DND-41 (cell line): Measurements from ENCODE around the gene OSR1.

Experiments
- EZH2 ChIP-seq: IDR thresholded peaks from 3 replicates; pipeline ENCODE4 v1.6.1; 2012; ENCODE audit warnings: borderline replicate concordance, low read depth, mild to moderate bottlenecking, moderate library complexity, low read length, inconsistent platforms; ENCODE audit not compliant: severe bottlenecking
- TF ChIP-seq, protein P1 (sequence below): IDR thresholded peaks from 2 replicates; pipeline ENCODE4 v1.5.1; 2012; ENCODE audit warnings: borderline replicate concordance, low read length, moderate library complexity, mild to moderate bottlenecking; ENCODE audit not compliant: poor library complexity, severe bottlenecking; ENCODE audit errors: extremely low read depth

GRCh38 chr2:19403785-19404184 is 45.4 kb upstream of the OSR1 start:
- TF ChIP-seq, protein P1, sequence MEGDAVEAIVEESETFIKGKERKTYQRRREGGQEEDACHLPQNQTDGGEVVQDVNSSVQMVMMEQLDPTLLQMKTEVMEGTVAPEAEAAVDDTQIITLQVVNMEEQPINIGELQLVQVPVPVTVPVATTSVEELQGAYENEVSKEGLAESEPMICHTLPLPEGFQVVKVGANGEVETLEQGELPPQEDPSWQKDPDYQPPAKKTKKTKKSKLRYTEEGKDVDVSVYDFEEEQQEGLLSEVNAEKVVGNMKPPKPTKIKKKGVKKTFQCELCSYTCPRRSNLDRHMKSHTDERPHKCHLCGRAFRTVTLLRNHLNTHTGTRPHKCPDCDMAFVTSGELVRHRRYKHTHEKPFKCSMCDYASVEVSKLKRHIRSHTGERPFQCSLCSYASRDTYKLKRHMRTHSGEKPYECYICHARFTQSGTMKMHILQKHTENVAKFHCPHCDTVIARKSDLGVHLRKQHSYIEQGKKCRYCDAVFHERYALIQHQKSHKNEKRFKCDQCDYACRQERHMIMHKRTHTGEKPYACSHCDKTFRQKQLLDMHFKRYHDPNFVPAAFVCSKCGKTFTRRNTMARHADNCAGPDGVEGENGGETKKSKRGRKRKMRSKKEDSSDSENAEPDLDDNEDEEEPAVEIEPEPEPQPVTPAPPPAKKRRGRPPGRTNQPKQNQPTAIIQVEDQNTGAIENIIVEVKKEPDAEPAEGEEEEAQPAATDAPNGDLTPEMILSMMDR: no peak
- no peak for TF ChIP-seq EZH2
